Glomerular endothelial cell (primary cell): Measurements from ENCODE around the gene RHOF. TPM values are rescaled to one million over a fixed set of nuclear protein-coding genes. Genes with fewer than 3 reads are reported as not detected.

Experiments
- DNase-seq: peaks from one replicate; pipeline ENCODE4 v3.0.0-alpha.2; 2011; ENCODE audit warnings: low read depth, low spot score; ENCODE audit errors: extremely low read depth
- total RNA-seq: library from RNA; depleted of rRNA; stranded (reverse); fragments of >200 nt; gene quantifications from 2 replicates; pipeline ENCODE4 v1.2.3, GENCODE V29; 2015

RHOF gene, protein sequence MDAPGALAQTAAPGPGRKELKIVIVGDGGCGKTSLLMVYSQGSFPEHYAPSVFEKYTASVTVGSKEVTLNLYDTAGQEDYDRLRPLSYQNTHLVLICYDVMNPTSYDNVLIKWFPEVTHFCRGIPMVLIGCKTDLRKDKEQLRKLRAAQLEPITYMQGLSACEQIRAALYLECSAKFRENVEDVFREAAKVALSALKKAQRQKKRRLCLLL
- total RNA-seq = 26.1 and 50.7 TPM in 2 replicates

GRCh38 chr12:121793440-121793837 is at the start of gene RHOF:
Gene RHOF, minus strand, starts transcription at chr12:121793688. Its CDS starts 55 bp downstream, at chr12:121793633.
- no peak for DNase-seq

DNA sequence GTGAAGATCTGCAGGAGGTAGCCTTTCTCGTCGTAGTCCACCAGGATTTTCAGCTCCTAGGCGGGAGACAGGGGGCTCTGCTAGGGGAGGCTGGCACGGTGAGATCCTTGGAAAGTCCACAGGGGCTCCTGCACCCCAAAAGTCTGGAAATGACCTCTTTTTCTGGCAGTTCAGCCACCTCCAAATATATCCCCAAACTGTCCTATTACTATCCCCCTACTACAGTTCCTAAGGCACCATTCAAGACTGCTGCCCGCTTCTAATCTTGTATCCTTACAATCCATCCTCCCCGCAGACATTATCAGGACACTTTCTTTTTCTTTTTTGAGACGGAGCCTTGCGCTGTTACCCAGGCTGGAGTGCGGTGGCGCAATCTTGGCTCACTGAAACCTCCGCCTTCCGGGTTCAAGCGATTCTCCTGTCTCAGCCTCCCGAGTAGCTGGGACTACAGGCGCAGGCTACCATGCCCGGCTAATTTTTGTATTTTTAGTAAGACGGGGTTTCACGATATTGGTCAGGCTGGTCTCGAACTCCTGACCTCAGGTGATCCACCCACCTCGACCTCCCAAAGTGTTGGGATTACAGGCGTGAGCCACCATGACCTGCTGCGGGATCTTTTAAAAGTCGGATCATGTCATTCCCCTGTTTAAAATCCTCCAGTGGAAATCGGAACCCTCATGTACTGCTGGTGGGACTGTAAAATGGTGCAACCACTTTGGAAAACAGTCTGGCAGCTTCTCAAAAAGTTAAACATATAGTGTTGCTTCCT is 46.7 kb upstream of the RHOF start:
- no peak for DNase-seq

DNA sequence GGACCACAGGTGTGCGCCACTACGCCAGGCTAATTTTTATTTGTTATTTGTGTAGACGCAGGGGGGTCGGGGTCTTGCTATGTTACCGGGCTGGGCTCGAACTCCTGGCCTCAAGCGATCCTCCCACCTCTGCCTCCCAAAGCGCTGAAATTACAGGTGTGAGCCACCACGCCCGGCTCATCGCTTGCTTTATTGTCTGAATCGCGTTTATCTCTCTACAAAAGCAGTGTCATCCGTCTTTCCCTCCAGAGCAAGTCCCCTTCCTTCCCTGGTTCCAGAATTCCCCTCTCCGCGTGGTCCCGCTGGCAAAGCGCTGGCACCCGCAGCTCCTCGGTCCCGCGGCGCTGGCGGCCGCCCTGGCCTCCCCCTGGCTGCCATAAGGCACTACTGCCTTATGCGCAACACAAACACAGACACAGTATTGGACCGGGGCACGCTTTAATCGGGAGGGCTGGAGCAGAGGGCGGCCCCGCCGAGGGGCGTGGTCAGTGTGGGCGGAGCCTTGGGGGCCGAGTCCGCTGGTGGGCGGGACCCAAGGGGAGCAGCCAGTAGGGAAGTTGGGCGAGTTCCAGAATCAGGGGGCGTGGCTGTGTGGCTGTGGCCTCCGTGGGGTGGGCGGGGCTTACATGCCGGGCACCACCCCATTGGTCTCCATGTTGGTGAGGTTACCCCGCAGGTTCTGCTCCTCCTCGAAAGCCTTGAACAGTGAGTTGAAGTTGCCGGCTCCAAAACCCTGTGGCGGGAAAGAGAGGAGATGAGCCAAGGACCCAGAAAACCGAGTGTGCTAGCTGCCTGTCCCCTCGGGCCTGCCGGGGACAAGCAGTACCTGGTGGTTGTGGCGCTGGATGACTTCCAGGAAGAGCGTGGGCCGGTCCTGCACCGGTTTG is 45.9 kb upstream of the RHOF start:
- DNase-seq = peak; percentile 80

DNA sequence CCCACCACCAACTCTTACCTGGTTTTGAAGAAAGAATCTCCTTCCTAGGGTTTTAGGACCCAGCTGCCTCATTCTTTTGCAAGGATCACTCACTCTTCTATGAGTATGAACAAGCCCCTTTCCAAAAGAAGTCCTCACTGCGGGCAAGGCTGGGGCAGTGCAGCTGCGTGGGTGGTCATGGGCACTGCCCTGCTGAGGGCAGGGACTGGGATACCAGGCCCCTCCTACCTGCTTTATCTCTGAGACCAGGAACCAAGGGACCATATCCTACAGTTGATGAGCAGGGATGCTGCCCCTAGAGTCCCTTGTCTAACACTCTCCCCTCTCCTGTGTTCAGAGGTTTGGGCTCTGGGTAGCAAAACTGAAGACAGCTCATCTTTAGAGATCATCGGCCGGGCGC is 44.6 kb upstream of the RHOF start:
- DNase-seq = no peak

GRCh38 chr12:121837680-121838079 is 44.2 kb upstream of the RHOF start:
- DNase-seq = no peak

- DNase-seq = no peak
Measured at GRCh38 chr12:121831571-121832245, 38.2 kb upstream of the RHOF start.

GRCh38 chr12:121830588-121831265 is 37.2 kb upstream of the RHOF start:
- DNase-seq = no peak

GRCh38 chr12:121830134-121830533 is 36.6 kb upstream of the RHOF start:
- no peak for DNase-seq

GRCh38 chr12:121829250-121829918 is 35.9 kb upstream of the RHOF start:
- no peak for DNase-seq

GRCh38 chr12:121828826-121829225 is 35.3 kb upstream of the RHOF start:
- no peak for DNase-seq

GRCh38 chr12:121828306-121828705 is 34.8 kb upstream of the RHOF start:
- no peak for DNase-seq

DNA sequence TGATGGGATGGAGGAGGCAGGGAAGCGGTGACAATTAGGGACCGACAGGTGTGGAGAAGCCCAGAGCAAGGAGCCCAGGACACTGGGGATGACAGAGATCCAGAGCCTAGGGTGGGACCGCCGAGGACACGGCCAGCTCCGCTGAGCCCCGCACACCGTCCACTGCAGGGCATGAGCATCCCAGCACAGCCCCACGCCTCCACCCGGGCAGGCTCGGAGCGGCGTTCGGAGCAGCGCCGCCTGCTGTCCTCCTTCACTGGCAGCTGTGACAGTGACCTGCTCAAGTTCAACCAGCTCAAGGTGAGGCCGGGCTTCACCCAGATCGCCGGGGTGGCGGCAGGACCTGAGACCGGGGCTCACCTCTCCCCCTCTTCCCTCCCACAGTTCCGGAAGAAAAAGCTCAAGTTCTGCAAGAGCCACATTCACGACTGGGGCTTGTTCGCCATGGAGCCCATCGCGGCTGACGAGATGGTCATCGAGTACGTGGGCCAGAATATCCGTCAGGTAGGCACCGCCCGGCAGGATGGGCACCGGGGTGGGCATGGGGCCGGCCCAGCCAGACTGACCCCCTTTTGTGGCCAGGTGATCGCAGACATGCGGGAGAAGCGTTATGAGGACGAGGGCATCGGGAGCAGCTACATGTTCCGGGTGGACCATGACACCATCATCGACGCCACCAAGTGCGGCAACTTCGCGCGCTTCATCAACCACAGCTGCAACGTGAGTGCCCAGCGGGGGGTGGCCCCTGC is 34.0 kb upstream of the RHOF start:
- no peak for DNase-seq

DNA sequence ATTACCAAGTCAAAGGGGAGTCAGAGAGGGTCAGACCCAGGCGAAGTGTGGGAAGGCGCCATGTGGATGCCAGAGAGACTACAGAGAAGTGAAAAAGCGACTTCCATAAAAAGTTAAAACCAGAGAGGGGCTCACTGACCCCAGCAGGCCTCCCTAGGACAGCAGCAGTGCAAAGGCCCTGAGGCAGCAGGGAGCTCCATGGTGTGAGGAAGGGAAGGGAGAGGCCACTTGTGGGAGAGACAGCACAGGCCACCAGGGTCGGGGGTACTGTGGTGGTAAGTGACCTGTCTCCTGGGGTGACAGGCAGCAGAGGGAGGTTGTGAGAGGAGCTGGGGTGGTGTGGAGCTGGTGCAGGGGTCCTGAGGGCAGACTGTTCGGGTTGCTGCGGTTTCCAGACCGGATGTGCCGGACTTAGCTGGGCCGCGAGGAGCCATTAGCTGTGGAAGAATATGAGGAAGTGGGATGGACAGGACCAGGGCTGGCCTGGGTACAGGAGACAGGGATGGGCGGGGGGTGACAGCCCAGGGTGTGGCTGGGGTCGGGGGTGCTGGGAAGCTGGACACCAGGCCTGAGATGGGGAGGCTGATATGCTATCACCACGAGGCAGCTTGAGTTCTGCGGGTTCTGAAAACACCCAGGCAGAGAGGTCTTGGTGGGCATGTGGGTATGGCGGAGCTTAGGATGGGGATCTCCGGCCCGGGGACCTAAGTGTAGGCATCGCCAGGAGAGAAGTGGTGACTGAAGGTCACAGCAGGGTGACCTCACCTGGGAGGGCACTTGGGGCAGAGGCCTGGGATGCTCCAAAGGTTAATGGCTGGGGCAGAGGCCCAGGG is 33.0 kb upstream of the RHOF start:
- DNase-seq = no peak

DNA sequence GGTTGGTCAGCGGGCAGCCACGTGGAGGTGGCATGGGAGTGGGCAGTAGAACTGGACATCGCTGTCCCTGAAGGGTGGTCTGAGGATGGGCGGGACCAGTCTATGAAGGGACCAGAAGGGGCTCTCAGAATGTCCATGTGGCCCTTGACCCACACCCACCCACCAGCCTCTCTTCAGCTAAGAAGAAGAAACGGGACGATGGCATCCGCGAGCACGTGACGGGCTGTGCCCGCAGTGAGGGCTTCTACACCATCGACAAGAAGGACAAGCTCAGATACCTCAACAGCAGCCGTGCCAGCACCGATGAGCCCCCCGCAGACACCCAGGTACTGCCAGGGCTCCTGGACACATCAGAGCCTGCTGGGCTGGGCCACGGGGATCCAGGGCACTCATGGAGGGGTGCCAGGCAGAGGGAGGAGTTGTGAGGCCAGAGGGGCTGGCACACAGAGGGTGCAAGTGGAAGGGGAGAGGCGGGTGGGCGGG is 31.6 kb upstream of the RHOF start:
- no peak for DNase-seq

- no peak for DNase-seq
Measured at GRCh38 chr12:121823727-121824115, 30.2 kb upstream of the RHOF start.

- DNase-seq = no peak
Measured at GRCh38 chr12:121823101-121823726, 29.7 kb upstream of the RHOF start.

- no peak for DNase-seq
Measured at GRCh38 chr12:121822393-121823100, 29.1 kb upstream of the RHOF start.
